Measurements from ENCODE around the gene ZSCAN5B.

- TF ChIP-seq ATF3 (CRISPR knock-in tag; IDR thresholded peaks at IDR 0.05), result no peak
- TF ChIP-seq ELF4 (CRISPR knock-in tag; IDR thresholded peaks at IDR 0.05; ENCODE audit: borderline replicate concordance), result no peak
These were observed 23.0 kb downstream of the ZSCAN5B start for GRCh38 chr19:56174550-56174949.
